Measurements from ENCODE around the gene LIMCH1.

GRCh38 chr4:41712425-41712824 lies 174.5 kb downstream of the LIMCH1 start:
- no peak for TF ChIP-seq POLR2A (IDR thresholded peaks at IDR 0.05)
- TF ChIP-seq CTCF (IDR thresholded peaks at IDR 0.05) = no peak

Measured in body of pancreas (tissue), 4 donors.